OCI-LY7 (cell line): Measurements from ENCODE around the gene GNGT1.

Experiments used
- CTCF ChIP-seq: fragments of 200-600 bp; sonication (generic); conservative IDR thresholded peaks from 2 replicates; pipeline ENCODE4 v1.5.1; 2014; ENCODE audit warnings: mild to moderate bottlenecking, antibody characterized with exemption, low read length, moderate library complexity, mixed read lengths
- EZH2phosphoT487 ChIP-seq: fragments of 200-600 bp; sonication (generic); IDR thresholded peaks from 2 replicates; pipeline ENCODE4 v1.6.1; 2018; ENCODE audit warnings: low read depth, borderline replicate concordance, mild to moderate bottlenecking, mixed run types, antibody characterized with exemption, low read length, moderate library complexity, mixed read lengths

- TF ChIP-seq CTCF, result no peak
- TF ChIP-seq EZH2phosphoT487, result no peak
These were observed 38.3 kb downstream of the GNGT1 start for GRCh38 chr7:93944673-93945072.
